Activated T-helper 1 cell treated with anti-CD3 and anti-CD28 coated beads, Interleukin-12 subunit alpha, Interleukin-12 subunit beta, Interleukin-2, Interleukin-4 antibody, amounts not matched to agents 30 ng/mL and 10 ng/mL and 1 ng/mL, durations not matched to agents 14 hours and 24 hours and 36 hours (primary cell): ENCODE measurements around the gene PDXDC1. TPM values are rescaled to one million over a fixed set of nuclear protein-coding genes. Genes with fewer than 3 reads are reported as not detected.
A peak's percentile ranks its signal among the peaks of the same experiment; 100 is the strongest.
"Not testable (repeated sequence)": the region's sequence is repeated elsewhere in the genome, so short reads cannot be mapped to it uniquely, and the experiment has no call there.

Source experiments
- DNase-seq: peaks from one replicate; pipeline ENCODE4 v3.0.0; 2021; ENCODE audit warnings: low spot score
- H3K27ac Mint-ChIP-seq: one replicate; pipeline ENCODE4 v1.8.0; 2021; ENCODE audit warnings: mild to moderate bottlenecking, mixed read lengths
- H3K27me3 Mint-ChIP-seq: one replicate; pipeline ENCODE4 v1.8.0; 2022; ENCODE audit warnings: mild to moderate bottlenecking, moderate library complexity, mixed read lengths; ENCODE audit not compliant: insufficient read depth
- H3K36me3 Mint-ChIP-seq: one replicate; pipeline ENCODE4 v1.8.0; 2021; ENCODE audit warnings: low read depth, mixed read lengths
- H3K4me1 Mint-ChIP-seq: one replicate; pipeline ENCODE4 v1.8.0; 2021; ENCODE audit warnings: low read depth, mixed read lengths
- H3K4me3 Mint-ChIP-seq: one replicate; pipeline ENCODE4 v1.8.0; 2021; ENCODE audit warnings: mild to moderate bottlenecking, moderate library complexity, mixed read lengths
- H3K9me3 Mint-ChIP-seq: one replicate; pipeline ENCODE4 v1.8.0; 2021; ENCODE audit warnings: mixed read lengths
- intact Hi-C: fragments of 100-400 bp; cut with micrococcal nuclease; formaldehyde crosslinking; loops from one replicate; pipeline ENCODE4 v1.15.1; 2024
- total RNA-seq: library from RNA; stranded (reverse); gene quantifications from 2 replicates; pipeline ENCODE4 v1.2.3, GENCODE V29; 2022

The PDXDC1 gene
- total RNA-seq, 1 donor from 2014 or later, result 63.6 TPM

DNA sequence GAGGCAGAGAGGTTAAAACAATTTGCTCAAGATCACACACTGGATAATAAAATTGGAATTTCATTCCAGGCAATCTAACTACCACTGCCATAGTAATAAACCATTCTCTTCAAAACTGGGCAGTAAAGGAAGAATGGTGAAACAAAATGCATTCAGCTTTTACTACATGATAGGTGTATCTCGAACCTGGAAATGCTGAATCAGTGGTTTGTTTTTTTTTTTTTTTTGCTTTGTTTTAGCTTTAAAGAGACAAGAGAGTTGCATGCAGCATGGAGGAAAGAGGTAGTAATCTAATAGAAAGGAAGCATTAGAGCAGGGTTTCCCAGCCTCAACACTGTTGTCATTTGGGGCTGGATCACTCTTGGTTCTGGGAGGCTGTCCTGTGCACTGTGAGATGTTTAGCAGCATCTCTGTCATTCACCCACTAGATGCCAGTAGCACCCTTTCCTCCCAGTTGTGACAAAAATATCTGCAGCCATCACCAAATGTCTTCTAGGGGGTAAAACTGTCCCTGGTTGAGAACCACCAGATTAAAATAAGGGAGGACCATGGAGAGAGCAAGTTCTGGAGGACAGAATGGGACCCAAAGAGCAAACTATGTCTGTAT, 115.9 kb downstream of the PDXDC1 start:
- peaks cover 22% of the 10 kb centered on the region for H3K4me1 Mint-ChIP-seq
- H3K4me3 Mint-ChIP-seq, H3K27me3 Mint-ChIP-seq, intact Hi-C loops, DNase-seq, H3K9me3 Mint-ChIP-seq, H3K27ac Mint-ChIP-seq: not testable (repeated sequence)
- H3K36me3 Mint-ChIP-seq, result peaks cover 21% of the 10 kb centered on the region

DNA sequence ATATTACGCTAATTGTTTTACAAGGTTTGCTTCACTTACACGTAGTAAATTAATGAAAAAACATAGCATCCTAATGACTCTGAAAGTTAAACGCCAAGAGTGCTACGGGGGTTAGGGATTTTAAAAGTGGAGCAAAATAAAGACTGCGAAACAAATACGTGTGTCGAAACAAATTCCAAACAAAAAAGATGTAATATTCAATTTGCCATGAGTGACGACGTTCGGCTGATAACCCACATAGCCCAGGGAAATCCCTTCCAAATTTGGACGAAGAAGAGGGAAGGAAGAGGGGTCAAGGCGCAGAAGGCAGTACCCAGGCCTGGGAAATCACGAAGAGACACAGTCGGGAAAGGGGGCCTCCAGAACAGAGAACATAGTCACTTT, 118.7 kb downstream of the PDXDC1 start:
- H3K9me3 Mint-ChIP-seq, H3K27me3 Mint-ChIP-seq, DNase-seq, intact Hi-C loops: not testable (repeated sequence)
- peak overlapping the region; percentile 99 for H3K4me3 Mint-ChIP-seq
- H3K4me1 Mint-ChIP-seq, result peaks cover 22% of the 10 kb centered on the region
- H3K36me3 Mint-ChIP-seq, result peaks cover 17% of the 10 kb centered on the region
- peak overlapping the region; percentile 70 for H3K27ac Mint-ChIP-seq

DNA sequence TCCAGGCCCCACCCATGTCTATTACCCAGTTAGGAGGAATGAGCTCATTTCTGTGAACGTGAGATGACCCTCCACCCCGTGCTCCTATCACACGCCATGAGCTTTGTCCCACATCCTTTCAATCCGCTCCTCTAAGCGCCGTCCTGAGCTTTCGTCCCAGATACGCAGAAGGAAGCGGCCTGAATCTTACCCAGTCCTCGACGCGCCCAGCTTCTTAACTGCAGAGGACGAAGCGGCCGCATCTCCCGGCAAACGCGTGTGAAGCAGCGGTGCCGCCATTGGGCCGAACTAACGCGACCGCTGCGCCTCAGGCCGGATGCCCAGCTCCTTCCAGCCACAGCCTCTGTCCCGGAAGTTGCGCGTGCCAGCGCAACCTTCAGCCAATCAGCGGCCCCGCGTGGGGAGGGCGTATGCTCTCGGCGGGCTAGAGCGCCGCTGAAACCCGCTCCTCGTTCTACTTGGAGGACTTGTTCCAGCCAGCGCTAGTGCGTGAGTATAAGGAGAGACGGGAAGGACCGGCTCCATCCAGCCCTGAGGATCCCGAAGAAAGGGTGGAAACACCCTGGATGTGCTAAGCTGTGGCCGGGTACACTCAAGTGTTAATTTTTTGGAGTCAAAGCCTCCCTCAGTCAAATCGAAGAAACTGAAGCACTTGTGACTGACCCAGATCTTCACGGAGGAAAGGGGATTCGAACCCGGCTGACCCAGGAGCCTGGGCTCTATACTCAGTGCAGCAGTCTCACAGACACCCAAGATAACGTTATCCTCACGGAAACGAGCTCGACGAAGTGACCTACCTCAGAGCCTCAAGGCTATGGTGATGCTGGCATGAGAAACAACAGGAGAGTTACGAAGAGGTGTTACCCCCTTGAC, 119.4 kb downstream of the PDXDC1 start, which contains the start of gene RRN3:
RRN3 (minus strand) TSS at position 318 of the 873 bp plus-strand sequence; CDS start at position 279, 39 bp downstream.
- H3K9me3 Mint-ChIP-seq, intact Hi-C loops, H3K27me3 Mint-ChIP-seq: not testable (repeated sequence)
- peak within 1 kb of the TSS; percentile 96 for H3K27ac Mint-ChIP-seq
- H3K36me3 Mint-ChIP-seq, result peaks cover 13% of the 10 kb centered on the region
- peak; percentile 84 for DNase-seq
- peak within 1 kb of the TSS; percentile 99 for H3K4me3 Mint-ChIP-seq
- H3K4me1 Mint-ChIP-seq, result peaks cover 22% of the 10 kb centered on the region

DNA sequence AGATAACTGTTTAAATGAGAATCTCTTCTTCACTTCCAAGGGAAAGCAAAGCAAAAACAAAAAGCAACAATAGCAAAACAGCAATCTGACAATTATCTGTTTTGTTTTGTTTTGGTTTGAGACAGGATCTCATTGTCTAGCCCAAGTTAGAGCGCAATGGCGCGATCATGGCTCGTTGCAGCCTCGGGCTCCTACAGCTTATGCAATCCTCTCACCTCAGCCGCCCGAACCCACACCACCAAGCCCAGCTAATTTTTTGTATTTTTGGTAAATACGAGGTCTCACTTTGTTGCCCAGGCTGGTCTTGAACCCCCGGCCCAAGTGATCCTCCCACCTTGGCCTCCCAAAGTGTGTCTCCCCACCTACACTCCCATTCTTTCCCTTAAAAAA, 121.8 kb downstream of the PDXDC1 start:
- H3K36me3 Mint-ChIP-seq, result peaks cover 10% of the 10 kb centered on the region
- intact Hi-C loops, H3K9me3 Mint-ChIP-seq, H3K27ac Mint-ChIP-seq, DNase-seq, H3K4me3 Mint-ChIP-seq, H3K27me3 Mint-ChIP-seq: not testable (repeated sequence)
- H3K4me1 Mint-ChIP-seq, result peaks cover 22% of the 10 kb centered on the region

DNA sequence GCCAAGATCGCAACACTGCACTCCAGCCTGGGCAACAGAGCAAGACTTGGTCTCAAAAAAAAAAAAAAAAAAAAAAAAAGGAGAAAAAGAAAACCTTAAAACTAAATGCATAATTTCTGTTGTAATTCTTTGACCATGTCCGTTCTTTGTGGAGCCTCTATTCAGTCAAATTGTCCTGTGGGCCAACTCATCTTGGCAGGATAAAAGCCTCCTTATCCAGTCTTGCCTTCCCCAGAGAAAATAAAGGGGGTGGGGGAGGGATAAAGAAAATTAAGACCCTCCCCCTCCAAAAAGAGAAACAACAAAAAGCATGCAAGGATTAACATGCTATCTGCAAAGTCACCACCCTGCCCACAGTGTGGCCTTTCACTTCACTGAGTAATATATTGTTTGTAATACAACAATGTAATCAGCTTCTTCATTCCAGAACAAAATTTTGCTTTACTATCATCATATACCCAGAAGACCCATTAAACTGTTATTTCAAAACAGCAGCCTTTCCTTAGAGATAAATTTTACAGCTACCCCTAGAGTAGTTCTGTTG, 124.6 kb downstream of the PDXDC1 start:
- H3K4me1 Mint-ChIP-seq, H3K27ac Mint-ChIP-seq, intact Hi-C loops, DNase-seq, H3K27me3 Mint-ChIP-seq, H3K36me3 Mint-ChIP-seq, H3K9me3 Mint-ChIP-seq, H3K4me3 Mint-ChIP-seq: not testable (repeated sequence)

DNA sequence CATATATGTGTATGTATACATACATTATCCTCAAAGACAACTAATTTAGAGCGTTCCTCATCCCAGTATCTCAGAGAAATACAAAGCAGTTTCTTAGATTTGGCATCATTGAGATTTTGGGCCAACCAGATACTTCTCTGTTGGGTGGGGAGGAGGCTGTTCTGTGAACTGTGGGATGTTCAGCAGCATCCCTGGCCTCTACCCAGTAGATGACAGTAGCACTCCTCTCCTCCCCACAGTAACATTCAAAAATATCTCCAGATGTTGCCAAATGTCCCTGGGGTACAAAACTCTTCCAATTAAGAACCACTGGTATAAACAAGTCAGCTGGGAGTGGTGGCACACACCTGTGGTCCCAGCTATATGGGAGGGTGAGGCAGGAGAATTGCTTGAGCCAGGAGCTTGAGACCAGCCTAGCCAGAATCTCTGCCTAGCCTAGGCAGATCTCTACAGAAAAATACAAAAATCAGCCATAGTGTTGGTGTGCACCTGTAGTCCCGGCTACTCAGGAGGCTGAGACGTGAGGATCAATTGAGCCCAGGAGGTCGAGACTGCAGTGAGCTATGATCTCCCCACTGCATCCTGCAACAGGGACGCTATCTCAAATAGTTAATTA, 125.7 kb downstream of the PDXDC1 start:
- H3K4me1 Mint-ChIP-seq, intact Hi-C loops, H3K36me3 Mint-ChIP-seq, H3K27me3 Mint-ChIP-seq, DNase-seq, H3K27ac Mint-ChIP-seq, H3K9me3 Mint-ChIP-seq, H3K4me3 Mint-ChIP-seq: not testable (repeated sequence)

DNA sequence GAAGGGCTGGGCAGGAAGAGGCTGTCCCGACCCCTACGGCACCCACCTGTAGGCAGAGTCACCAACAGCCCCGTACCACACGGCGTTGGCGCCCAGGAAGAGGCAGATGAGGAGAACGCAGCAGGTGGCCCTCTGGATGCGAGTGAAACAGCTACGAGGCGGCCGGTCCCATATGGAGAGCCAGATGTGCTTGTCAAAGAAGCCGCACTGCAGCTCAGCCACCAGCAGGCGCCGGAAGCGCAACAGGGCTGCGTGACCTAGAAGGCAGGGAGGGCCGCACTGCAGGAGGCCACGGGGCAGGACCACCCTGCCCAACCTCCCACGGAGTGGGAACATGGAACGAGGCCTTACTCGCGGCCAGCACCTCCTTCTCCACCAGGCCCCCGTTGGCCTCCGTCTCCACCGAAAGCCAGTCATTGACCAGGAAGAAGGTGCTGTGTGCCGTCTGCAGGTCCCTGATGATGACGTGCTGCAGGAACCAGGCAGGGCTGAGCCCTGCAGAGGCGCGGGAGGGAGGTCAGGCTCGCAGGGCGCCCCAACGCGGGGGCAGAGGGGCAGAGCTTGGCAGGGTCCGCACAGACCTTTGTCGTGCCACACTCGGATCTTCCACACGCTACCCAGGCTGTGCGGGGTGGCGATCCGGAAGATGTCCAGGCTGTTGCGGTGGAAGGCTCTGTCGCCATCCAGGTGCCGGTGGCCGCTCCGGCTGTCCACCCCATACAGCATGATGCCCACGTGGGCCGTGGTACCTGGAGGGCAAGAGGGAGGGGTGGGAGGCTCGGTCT, 153.0 kb downstream of the PDXDC1 start:
- H3K27me3 Mint-ChIP-seq, H3K4me3 Mint-ChIP-seq, intact Hi-C loops, H3K9me3 Mint-ChIP-seq, H3K4me1 Mint-ChIP-seq, DNase-seq, H3K27ac Mint-ChIP-seq, H3K36me3 Mint-ChIP-seq: not testable (repeated sequence)

DNA sequence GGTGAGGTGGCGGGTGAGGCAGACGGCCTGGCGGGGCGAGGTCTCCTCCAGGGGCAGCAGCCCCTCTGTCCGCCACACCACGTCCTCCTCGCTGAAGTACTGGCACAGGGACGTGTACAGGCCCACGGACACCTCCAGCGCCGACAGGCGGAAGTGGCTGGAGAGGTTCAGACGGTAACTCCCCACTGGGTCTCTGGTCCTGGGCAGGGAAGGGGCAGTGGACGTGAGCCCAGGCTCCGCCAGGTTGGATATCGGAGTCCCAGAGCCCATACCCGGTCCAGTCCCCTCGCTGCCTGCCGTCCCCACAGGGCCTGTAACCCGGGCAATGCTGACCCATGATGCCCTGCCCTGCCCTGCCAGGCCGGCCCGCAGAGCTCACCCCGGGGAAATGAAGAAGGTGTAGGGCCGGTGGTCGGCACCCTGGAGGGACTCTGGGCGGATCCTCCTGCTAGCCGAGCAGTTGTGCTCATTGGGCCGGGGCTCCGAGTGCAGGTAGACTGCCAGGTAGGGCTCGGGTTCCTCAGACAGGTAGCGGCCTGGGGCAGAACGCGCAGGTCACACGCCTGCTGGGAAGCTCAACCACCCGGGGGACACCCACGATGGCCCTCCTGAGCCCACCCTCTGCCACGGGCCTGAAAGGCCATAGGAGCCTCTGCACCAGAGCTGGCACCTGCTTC, 155.6 kb downstream of the PDXDC1 start:
- H3K27me3 Mint-ChIP-seq, H3K27ac Mint-ChIP-seq, DNase-seq, H3K4me3 Mint-ChIP-seq, H3K4me1 Mint-ChIP-seq, intact Hi-C loops, H3K9me3 Mint-ChIP-seq, H3K36me3 Mint-ChIP-seq: not testable (repeated sequence)

DNA sequence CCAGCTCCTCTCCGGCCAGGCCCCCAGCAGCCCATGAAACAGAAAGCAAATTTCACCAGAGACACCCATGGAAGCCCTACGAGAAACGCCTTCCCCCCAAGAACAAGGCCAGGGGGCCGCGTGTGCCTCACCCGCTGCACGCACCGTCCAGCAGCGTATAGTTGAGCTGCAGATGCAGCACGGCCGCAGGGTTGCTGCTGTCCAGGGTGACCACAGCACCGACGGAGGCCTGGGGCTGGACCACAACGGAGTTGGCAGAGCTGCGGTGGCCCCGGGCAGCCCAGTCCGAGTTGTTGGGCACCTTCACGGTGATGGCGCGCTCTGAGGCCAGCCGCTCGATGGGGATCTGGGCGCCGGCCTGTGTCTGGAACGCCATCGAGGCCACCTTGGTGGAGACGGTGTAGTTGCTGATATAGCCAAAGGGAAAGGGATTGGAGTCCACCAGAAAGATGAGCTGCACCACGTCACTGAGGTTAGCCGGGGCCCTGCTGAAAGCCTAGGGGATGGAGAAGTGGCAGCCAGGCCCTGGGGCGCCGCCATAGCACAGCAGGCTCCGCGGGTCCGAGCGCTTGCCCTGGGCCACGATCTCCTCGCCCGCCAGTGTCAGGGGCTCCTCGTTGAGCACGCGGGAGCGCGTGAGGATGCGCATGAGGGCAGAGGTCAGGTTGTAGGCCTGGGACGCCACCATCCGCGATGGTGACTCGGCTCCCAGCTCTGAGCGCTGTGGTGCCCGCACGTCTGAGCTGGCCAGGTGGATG, 156.3 kb downstream of the PDXDC1 start:
- H3K9me3 Mint-ChIP-seq, H3K27me3 Mint-ChIP-seq, DNase-seq, H3K4me3 Mint-ChIP-seq, intact Hi-C loops, H3K27ac Mint-ChIP-seq, H3K36me3 Mint-ChIP-seq, H3K4me1 Mint-ChIP-seq: not testable (repeated sequence)

DNA sequence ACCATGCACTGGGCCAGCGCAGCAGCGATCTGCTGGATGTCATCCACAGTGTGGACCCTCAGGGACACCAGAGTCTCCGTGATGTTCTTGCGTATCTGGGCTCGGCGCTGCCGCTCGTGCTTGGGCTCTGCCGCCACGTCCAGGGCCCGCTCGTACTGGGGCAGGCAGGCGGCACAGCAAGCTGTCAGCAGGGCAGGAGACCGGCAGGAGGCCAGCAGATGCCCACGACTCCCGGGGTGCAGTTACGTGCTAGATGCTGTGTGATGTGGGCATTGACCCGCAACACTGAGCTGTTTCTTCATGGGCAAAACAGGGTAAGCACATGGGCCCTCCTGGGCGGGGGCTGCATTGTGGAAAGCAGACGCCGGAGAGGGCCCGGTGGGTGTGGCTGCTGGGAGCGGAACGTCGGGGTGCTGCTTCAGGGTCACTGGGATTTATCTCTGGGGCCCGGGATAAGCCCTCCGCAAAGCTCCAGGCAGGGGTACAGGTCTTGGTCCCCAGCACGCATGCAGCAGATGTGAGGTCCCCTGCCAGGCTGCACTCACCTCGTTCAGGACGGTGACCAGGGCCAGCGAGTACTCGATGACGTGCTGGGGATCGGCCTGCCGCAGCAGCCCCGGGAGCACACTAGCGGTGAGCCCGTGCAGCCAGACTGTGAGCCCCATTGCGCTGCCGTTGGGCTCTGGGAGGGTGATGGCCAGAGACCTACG, 158.0 kb downstream of the PDXDC1 start:
- H3K9me3 Mint-ChIP-seq, H3K27ac Mint-ChIP-seq, H3K4me3 Mint-ChIP-seq, H3K27me3 Mint-ChIP-seq, H3K36me3 Mint-ChIP-seq, intact Hi-C loops, DNase-seq, H3K4me1 Mint-ChIP-seq: not testable (repeated sequence)

DNA sequence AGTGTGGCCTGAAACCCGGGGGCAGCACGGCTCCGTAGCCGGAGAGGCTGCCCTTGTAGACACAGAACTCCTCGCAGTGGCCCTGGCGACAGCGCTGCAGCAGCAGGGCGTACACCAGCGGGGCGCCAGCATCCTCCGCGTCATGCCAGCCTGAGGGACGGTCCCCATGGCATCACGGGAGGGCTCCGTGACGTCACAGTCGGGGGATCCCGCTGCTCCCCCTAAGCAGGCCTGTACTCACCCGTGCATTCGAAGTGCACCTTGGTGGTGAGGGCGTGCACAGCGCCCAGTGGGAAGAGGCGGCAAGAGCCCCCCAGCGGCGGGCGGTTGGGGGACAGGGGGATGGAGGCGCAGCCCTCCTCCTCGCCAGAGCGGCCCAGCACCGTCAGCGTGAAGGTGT, 158.7 kb downstream of the PDXDC1 start:
- H3K27me3 Mint-ChIP-seq, H3K4me1 Mint-ChIP-seq, H3K4me3 Mint-ChIP-seq, H3K36me3 Mint-ChIP-seq, intact Hi-C loops, DNase-seq, H3K9me3 Mint-ChIP-seq, H3K27ac Mint-ChIP-seq: not testable (repeated sequence)
